ENCODE data around the gene KIAA1755. TPM values are rescaled to one million over a fixed set of nuclear protein-coding genes. Genes with fewer than 3 reads are reported as not detected.

KIAA1755 gene
- total and polyA plus RNA-seq, 10 of the 15 experiments (the other 5 are each of a cell fraction or from before 2014, with no cell fraction given) = not detected

DNA sequence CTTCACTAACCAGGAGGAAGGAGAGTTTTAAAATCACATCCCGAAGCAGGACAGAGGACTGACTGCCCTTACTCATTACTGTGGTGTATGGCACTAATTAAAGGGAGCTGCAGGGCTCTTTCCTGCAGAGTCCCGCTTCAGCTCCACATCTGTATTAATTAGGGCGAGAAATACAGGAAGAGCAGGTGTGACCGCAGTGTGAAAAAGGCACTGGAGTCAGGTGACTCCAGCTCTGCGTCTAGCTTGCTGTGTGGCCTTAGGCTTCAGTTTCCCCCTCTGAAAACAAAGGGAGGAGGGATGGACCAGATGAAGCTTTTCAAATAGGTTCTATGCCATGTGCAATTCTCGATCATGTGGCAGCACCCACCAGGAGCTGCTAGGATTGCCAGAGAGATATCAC, 34.0 kb downstream of the KIAA1755 start:
- in situ Hi-C loops (cut with MboI) = loop anchor here (10.0 kb wide), 1 partner anchor 662 kb away; no protein-coding TSS in a partner anchor
- no peak for DNase-seq (ENCODE audit: low read depth, low spot score)
- H3K36me3 ChIP-seq (ENCODE audit: control insufficient read depth in 2 of 2, insufficient read depth in 2 of 2, low read length in 1 of 2) = no peaks in the 10 kb centered on the region
- SMC1A ChIA-PET (ENCODE audit: uncharacterized antibody, unreplicated experiment) = interaction anchor here (0.8 to 1.3 kb wide), 4 partner anchors 53 to 169 kb away, joined by 3 to 5 read pairs (median 4); no protein-coding TSS in a partner anchor
- intact Hi-C loops (cut with micrococcal nuclease; ENCODE audit: unreplicated experiment) = no loop called here
- no peak overlapping the region for H2AFZ ChIP-seq (ENCODE audit: control insufficient read depth, low read depth, low read length)
- BruUV-seq (replicated peaks) = no TSS peak
- no peak for FAIRE-seq
- no peaks in the 10 kb centered on the region for H3K79me2 ChIP-seq (ENCODE audit: control insufficient read depth, insufficient read depth, low read length)
- no peak for TF ChIP-seq TCF3 (IDR thresholded peaks at IDR 0.05; ENCODE audit: borderline replicate concordance, insufficient read depth, low read depth, low read length)
- RAD21 ChIA-PET (ENCODE audit: unreplicated experiment) = interaction anchor here (0.8 to 1.1 kb wide), 2 partner anchors 182 to 628 kb away, joined by 3 read pairs; no protein-coding TSS in a partner anchor
- no peaks in the 10 kb centered on the region for H3K4me1 ChIP-seq (ENCODE audit: control insufficient read depth, insufficient read depth, low read length)
- no peaks in the 10 kb centered on the region; a peak in 2 of 4 replicates for H3K27me3 ChIP-seq (replicated peaks in 1 of 2; ENCODE audit: control insufficient read depth in 2 of 2, insufficient read depth in 2 of 2, low read length in 1 of 2)
- 23% methylated on average over 6 of the region's 6 CpGs for WGBS (ENCODE audit: insufficient coverage, insufficient replicate concordance, low lambda C conversion rate, missing lambda C conversion rate)
- CTCF ChIA-PET = interaction anchor here (0.6 to 14.4 kb wide), 8 partner anchors 13 to 660 kb away, joined by 3 to 404 read pairs (median 4); no protein-coding TSS in a partner anchor
- POLR2A ChIA-PET = no interaction called here
- ATAC-seq = no peak
- H3K27ac ChIP-seq (ENCODE audit: control insufficient read depth, insufficient read depth) = no peak overlapping the region
- no peaks in the 10 kb centered on the region for H3K9me3 ChIP-seq (replicated peaks; ENCODE audit: control insufficient read depth, insufficient read depth, low read length)
- no peak overlapping the region for H3K4me3 ChIP-seq
- H3K9ac ChIP-seq (ENCODE audit: control insufficient read depth, insufficient read depth, low read length) = no peak overlapping the region
- no peak overlapping the region for H3K4me2 ChIP-seq (ENCODE audit: control insufficient read depth, insufficient read depth)
- no peaks in the 10 kb centered on the region; the same call in 1 of the 2 replicates for H4K20me1 ChIP-seq (ENCODE audit: control insufficient read depth, insufficient read depth)

DNA sequence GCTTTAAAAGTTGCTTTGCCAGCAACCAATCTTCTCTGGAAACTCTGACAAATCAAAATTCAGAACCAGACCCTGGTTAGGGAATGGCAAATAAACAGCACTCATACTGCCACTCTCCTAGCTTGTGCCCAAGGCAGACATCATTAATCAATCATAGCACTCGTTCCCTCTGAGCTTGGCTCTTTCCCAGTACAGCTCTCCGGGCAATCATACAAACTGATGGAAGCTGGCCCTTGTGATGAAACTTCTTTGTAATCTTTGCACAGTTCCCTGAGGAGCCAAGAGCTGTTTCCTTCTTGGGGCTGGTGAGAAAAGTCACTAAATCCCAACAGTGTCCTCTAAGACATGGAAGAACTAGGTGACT, 34.7 kb downstream of the KIAA1755 start:
- intact Hi-C loops (cut with micrococcal nuclease; ENCODE audit: unreplicated experiment) = no loop called here
- CTCF ChIA-PET = interaction anchor here (0.9 to 14.4 kb wide), 10 partner anchors 13 to 234 kb away, joined by 3 to 404 read pairs (median 4); no protein-coding TSS in a partner anchor
- TF ChIP-seq RBBP5 (conservative IDR thresholded peaks at IDR 0.05) (no peak), MTA3 (IDR thresholded peaks at IDR 0.05; ENCODE audit: borderline replicate concordance, low read length) (no peak), ZNF217 (IDR thresholded peaks at IDR 0.05) (no peak), DPF2 (IDR thresholded peaks at IDR 0.05) (no peak), GATAD2B (conservative IDR thresholded peaks at IDR 0.05; ENCODE audit: low read depth) (no peak), YBX1 (IDR thresholded peaks at IDR 0.05) (no peak), EZH2 (IDR thresholded peaks at IDR 0.05; ENCODE audit: borderline replicate concordance, control insufficient read depth, low read depth, low read length) (no peak), PAX5 (IDR thresholded peaks at IDR 0.05; ENCODE audit: borderline replicate concordance, low read depth, low read length) (no peak), SREBF1 (IDR thresholded peaks at IDR 0.05; ENCODE audit: low read length) (no peak), FOXK2 (IDR thresholded peaks at IDR 0.05) (no peak), ETV6 (conservative IDR thresholded peaks at IDR 0.05 in 1 of 2, IDR thresholded peaks at IDR 0.05 in 1 of 2; ENCODE audit: borderline replicate concordance in 1 of 2, low read depth in 1 of 2) (no peak), SMC3 (IDR thresholded peaks at IDR 0.05; ENCODE audit: borderline replicate concordance, low read length) (no peak)
- TF ChIP-seq, protein P1, sequence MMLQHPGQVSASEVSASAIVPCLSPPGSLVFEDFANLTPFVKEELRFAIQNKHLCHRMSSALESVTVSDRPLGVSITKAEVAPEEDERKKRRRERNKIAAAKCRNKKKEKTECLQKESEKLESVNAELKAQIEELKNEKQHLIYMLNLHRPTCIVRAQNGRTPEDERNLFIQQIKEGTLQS (IDR thresholded peaks at IDR 0.05; ENCODE audit: borderline replicate concordance, extremely low read depth, low read depth, low read length) = no peak

More for the DNA sequence above, 34.7 kb downstream of the KIAA1755 start:
- Histone ChIP-seq H3K4me1 (ENCODE audit: control insufficient read depth, insufficient read depth, low read length) (no peaks in the 10 kb centered on the region), H3K4me2 (ENCODE audit: control insufficient read depth, insufficient read depth) (no peak overlapping the region), H3K36me3 (ENCODE audit: control insufficient read depth in 2 of 2, insufficient read depth in 2 of 2, low read length in 1 of 2) (no peaks in the 10 kb centered on the region), H3K4me3 (no peak overlapping the region), H3K27ac (ENCODE audit: control insufficient read depth, insufficient read depth) (no peak overlapping the region), H3K27me3 (replicated peaks in 1 of 2; ENCODE audit: control insufficient read depth in 2 of 2, insufficient read depth in 2 of 2, low read length in 1 of 2) (no peaks in the 10 kb centered on the region; a peak in 1 of 4 replicates), H3K9me3 (replicated peaks; ENCODE audit: control insufficient read depth, insufficient read depth, low read length) (no peaks in the 10 kb centered on the region), H4K20me1 (ENCODE audit: control insufficient read depth, insufficient read depth) (no peaks in the 10 kb centered on the region; the same call in 1 of the 2 replicates), H2AFZ (ENCODE audit: control insufficient read depth, low read depth, low read length) (no peak overlapping the region), H3K9ac (ENCODE audit: control insufficient read depth, insufficient read depth, low read length) (no peak overlapping the region), H3K79me2 (ENCODE audit: control insufficient read depth, insufficient read depth, low read length) (no peaks in the 10 kb centered on the region)
- ChIA-PET SMC1A (ENCODE audit: uncharacterized antibody, unreplicated experiment) (interaction anchor here (1.2 to 1.3 kb wide), 2 partner anchors 52 to 150 kb away, joined by 3 to 5 read pairs; no protein-coding TSS in a partner anchor), POLR2A (no interaction called here), RAD21 (ENCODE audit: unreplicated experiment) (interaction anchor here (0.5 to 3.4 kb wide), 3 partner anchors 53 to 183 kb away, joined by 3 to 12 read pairs (median 3); no protein-coding TSS in a partner anchor)
- ATAC-seq (no peak), DNase-seq (ENCODE audit: low read depth, low spot score) (no peak), FAIRE-seq (no peak)
- BruUV-seq (replicated peaks) = no TSS peak
- in situ Hi-C loops (cut with MboI) = loop anchor here (10.0 kb wide), 1 partner anchor 661 kb away; no protein-coding TSS in a partner anchor
- 18% methylated on average over 2 of the region's 2 CpGs for WGBS (ENCODE audit: insufficient coverage, insufficient replicate concordance, low lambda C conversion rate, missing lambda C conversion rate)

All from GM12878 (cell line).